Hindlimb muscle (tissue), 1 donor: ENCODE results near the gene RARG. TPM values are rescaled to one million over a fixed set of nuclear protein-coding genes. Genes with fewer than 3 reads are reported as not detected.

Experiments used
- DNase-seq: peaks from one replicate; pipeline ENCODE4 v3.0.0-alpha.2; 2013
- polyA plus RNA-seq: library from polyadenylated mRNA; unstranded; fragments of 120-200 nt; gene quantifications from one replicate; pipeline ENCODE4 v1.2.1, GENCODE V29; 2013; ENCODE audit not compliant: insufficient read length

The RARG gene
- polyA plus RNA-seq, 1 donor: 24.8 TPM

- no peak for DNase-seq
Observed at GRCh38 chr12:53244337-53244736, 12.3 kb upstream of the RARG start.

GRCh38 chr12:53241623-53242412, 9.8 kb upstream of the RARG start:
- DNase-seq: no peak

- no peak for DNase-seq
Observed at GRCh38 chr12:53239643-53240258, 7.7 kb upstream of the RARG start.

DNA sequence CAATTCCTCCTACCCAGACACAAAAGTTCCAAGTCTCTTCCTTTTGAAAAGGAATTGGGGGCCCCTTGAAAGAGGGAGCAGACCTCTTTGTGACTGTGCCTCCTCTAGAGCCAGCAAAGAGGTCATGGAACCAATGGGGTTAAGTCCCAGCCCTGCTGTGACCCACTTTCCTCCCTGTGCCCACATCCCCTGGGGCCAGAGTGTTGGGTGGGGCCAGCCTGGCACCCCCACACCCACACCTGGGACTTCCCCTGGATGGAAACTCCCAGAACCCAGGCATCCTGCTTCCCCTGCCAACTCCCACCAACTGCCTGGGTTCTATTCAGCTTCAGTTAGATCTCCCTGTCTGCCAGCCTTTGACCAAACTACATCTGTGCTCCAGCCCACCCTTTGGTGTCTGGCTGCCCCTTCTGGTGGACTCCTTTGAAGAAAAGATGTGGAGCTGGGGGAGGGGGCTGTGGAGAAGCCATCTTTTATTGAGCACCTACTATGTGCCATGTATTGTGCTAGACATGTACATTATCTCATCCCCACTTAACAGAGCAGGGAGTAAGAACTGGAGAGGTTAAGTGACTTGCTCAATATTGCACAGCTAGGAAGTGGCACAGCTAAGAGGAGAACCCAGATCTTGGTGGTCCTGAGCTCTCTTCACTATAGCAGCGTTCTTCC, 4.6 kb upstream of the RARG start:
- DNase-seq: no peak

- no peak for DNase-seq
Observed at GRCh38 chr12:53235742-53236442, 3.9 kb upstream of the RARG start.

DNA sequence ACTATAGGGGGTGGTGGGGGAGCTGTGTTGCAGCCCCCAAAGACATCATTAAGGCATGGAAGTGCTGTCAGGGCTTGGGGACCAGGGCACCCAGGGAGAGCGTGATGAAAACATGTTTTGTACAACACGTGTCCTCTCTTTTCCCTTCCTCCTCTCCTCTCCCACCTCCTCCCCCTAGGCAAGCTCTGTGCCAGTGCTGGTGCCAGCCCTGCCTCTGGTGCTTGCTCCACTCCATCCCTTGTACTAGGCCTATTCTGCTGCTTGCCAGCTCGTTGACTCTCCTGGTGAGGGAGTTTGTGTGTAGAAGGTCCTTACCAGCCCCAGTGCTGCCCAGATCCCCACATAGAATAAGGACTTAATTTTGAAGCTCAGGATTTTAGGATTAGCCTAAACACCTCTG, 3.2 kb upstream of the RARG start:
- DNase-seq: no peak

GRCh38 chr12:53234271-53234914, 2.4 kb upstream of the RARG start:
- DNase-seq: no peak

DNA sequence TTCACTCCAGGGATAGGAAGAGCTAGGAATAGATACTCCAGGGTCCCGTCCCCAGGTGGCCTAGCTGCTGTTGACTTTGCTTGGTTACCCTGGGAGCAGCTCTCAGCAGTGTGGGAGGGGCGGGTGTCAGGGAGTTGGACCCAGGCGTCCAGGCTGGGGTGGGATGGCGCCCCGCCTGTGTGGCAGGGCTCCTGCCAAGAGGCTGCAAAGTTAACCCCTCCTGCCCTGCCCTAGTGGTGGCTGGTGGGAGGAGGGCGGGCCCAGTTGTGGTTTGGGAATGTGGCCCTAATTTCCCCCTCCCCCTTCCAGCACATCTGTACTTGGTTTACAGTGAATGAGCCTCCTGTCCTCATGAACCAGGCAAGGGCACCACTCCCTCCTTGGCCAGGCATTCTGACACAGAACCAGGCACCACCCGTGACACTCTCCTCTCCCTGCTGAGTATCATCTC, 1.7 kb upstream of the RARG start:
- no peak for DNase-seq

- DNase-seq: no peak
Observed at GRCh38 chr12:53232646-53233461, 845 bp upstream of the RARG start.

DNA sequence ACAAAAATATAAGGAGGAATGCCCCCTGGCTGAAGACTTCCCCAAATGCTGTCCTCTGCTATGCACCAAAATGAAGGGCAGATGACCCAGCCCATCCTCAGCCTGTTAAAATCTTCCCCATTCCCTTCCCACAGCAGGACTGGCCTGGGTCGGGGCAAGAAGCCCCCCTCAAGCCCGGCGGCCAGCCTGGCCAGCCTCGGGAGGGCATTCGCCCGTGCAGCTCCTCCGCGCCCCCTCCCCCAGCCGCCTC, 413 bp downstream of the RARG start:
- DNase-seq: no peak

DNA sequence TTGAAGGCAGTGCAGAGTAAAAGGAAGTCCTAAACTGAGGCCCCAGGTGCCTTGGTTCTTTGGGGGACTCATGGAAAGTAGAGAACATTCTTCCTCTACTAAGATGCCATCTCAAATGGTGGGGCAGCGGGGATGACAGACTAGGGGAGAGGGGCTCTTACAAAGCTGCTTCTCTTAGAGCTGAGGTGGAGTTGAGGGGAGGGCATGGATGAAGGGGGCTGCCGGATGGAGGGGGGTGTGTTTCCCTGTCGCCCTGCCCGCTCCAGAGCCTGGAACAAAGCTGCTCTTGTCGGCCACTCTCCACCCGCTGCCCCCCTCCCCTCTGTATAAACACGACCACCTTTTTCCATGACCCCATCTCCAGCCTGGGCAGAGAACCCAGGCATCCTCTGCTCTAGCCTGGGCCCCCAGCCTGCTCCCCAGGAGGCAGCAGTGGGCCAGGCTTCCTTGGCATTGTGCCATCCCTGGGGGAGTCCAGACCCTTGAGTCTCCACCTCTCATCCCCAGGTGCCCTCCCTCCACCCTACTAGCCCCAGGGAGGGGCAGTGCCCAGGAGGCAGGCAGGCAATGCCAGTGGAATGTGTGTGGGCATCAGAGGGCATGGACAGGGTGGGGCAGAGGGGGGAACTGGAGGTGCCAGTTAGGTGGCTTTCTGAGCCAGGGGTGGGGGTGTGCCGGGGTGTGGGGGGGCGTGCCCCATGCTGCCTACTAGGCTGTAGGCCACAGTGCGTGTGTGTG, 1.7 kb downstream of the RARG start:
- no peak for DNase-seq

DNA sequence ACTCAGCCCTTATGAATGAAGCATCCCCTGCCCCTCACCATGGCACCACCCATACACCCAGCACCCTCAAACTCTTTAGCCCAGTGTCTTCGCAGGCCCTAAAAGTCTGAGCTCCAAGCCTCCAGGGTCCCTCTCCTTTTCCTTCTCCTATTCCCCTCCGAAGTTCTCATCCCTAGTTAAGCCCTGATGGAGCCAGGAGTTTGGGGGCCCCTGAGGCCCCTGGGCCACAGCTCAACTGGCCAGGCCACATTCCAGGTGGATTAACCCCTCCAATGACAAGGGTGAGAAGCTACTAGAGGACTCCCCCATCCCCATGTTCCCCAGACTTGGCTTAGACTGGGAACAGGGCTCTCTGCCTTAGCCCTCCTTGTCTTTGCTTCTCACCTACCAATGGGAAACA, 2.6 kb downstream of the RARG start:
- no peak for DNase-seq

GRCh38 chr12:53227836-53228235, 4.2 kb downstream of the RARG start:
- DNase-seq: no peak

GRCh38 chr12:53227341-53227740, 4.7 kb downstream of the RARG start:
- no peak for DNase-seq

GRCh38 chr12:53226815-53227214, 5.2 kb downstream of the RARG start:
- DNase-seq: no peak

GRCh38 chr12:53225635-53226424, 6.2 kb downstream of the RARG start:
- no peak for DNase-seq

DNA sequence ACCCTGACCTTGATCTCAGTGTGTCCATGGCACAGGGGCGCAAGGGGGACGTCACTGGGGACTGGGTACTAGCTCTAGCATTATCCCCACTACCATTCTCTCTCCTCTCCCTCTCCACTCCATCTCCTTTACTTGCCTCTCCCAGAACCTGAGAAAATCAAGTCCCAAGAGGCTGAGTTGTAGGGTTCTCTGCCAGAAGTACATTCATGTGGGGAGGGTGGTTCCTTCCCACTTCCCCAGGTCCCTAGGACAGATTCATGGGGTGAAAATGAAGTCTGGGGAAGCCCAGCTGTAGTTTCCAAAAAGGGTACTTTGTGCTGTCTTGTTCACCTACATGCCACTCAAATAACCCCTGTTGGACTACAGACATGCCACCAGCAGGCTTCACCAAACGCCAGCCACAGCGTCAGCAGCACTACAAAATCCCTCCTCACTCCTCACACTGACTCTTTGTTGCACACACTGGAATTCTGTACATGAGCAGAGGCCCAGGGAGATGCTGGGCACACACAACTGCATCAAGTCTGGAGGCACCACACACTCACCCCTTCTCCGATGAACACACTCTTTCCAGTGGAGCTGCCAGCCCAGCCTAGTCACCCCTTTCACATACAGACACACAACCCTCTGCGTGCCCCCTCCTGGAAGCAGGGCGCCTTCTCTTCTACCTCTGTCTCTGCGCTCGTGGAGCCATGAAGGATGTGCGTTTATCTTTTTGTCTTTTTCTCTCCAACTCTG, 6.9 kb downstream of the RARG start:
- DNase-seq: no peak

GRCh38 chr12:53224061-53224896, 7.7 kb downstream of the RARG start:
- no peak for DNase-seq
